HAP-1 (cell line): ENCODE results near the gene MPHOSPH6.
"Not testable (repeated sequence)": the region's sequence is repeated elsewhere in the genome, so short reads cannot be mapped to it uniquely, and the experiment has no call there.

ENCODE experiments used
- DNase-seq, 2 experiments: peaks; one replicate each; pipeline ENCODE4 v3.0.0-alpha.2; 2016 to 2020; ENCODE audit warnings: low spot score in 2 of 2
- H3K27me3 ChIP-seq: fragments of 250-450 bp; sonication (Bioruptor Pico); 2 replicates; pipeline ENCODE4 v1.5.1; 2020; ENCODE audit warnings: low read depth, mild to moderate bottlenecking, moderate library complexity
- H3K36me3 ChIP-seq: fragments of 250-450 bp; sonication (Bioruptor Pico); replicated peaks from 2 replicates; pipeline ENCODE4 v1.5.1; 2020; ENCODE audit warnings: mild to moderate bottlenecking
- H3K4me1 ChIP-seq: fragments of 250-450 bp; sonication (Bioruptor Pico); 2 replicates; pipeline ENCODE4 v1.5.1; 2020; ENCODE audit warnings: mild to moderate bottlenecking
- H3K4me3 ChIP-seq: fragments of 250-450 bp; sonication (Bioruptor Pico); 2 replicates; pipeline ENCODE4 v1.5.1; 2020; ENCODE audit warnings: mild to moderate bottlenecking, moderate library complexity
- H3K9me3 ChIP-seq: fragments of 250-450 bp; sonication (Bioruptor Pico); 2 replicates; pipeline ENCODE4 v1.5.1; 2020; ENCODE audit warnings: mild to moderate bottlenecking, moderate library complexity
- in situ Hi-C: fragments of 300-500 bp; cut with MboI; formaldehyde crosslinking; loops from 3 replicates; pipeline ENCODE4 v1.14.3; 2020; ENCODE audit warnings: low sequenced_read_pairs, inconsistent platforms, mixed read lengths

The MPHOSPH6 gene

DNA sequence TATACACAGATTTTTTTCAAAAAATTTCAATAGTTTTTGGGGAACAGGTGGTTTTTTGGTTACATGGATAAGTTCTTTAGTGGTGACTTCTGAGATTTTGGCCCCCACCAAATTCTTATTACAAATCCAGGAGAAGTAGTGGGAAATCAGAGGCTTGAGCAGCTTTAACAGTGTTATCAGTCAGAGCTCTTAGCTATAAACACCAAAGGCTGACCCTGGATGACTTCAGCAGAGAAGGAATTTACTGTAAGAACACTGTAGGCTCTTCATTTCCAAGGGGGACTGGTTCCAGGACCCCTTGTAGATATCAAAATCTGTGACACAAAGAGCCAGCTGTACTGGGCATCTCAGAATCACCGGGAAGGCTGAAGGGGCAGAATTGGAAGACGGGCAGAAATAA is 17.8 kb downstream of the MPHOSPH6 start:
- Histone ChIP-seq H3K9me3 (peaks cover 6% of the 10 kb centered on the region; the same call in 1 of the 2 replicates), H3K4me1 (no peaks in the 10 kb centered on the region), H3K27me3 (no peaks in the 10 kb centered on the region), H3K36me3 (peaks cover 33% of the 10 kb centered on the region), H3K4me3 (no peak overlapping the region)
- no peak for DNase-seq
- in situ Hi-C loops = no loop called here

DNA sequence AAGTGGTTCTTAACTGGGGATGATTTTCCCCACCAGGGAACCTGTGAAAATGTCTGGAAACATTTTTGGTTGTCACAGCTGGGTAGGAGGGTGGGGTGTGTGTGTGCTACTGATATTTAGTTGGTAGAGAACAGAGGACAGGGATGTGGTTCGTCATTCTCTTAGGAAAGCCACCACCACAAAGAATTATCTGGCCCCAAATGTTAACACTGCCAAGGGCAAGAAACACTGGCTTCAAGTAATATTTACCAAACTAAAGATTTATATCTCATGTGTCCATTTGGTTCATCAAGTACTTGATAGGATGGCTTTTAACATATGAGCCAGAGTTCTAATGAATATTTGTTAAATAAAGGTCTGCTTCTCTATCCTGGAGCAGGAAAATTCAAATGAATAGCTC is 19.5 kb downstream of the MPHOSPH6 start:
- H3K27me3 ChIP-seq = no peaks in the 10 kb centered on the region
- in situ Hi-C loops = no loop called here
- H3K9me3 ChIP-seq = peaks cover 6% of the 10 kb centered on the region; the same call in 1 of the 2 replicates
- DNase-seq = no peak
- no peak overlapping the region for H3K4me3 ChIP-seq
- peaks cover 27% of the 10 kb centered on the region for H3K36me3 ChIP-seq
- no peaks in the 10 kb centered on the region for H3K4me1 ChIP-seq

DNA sequence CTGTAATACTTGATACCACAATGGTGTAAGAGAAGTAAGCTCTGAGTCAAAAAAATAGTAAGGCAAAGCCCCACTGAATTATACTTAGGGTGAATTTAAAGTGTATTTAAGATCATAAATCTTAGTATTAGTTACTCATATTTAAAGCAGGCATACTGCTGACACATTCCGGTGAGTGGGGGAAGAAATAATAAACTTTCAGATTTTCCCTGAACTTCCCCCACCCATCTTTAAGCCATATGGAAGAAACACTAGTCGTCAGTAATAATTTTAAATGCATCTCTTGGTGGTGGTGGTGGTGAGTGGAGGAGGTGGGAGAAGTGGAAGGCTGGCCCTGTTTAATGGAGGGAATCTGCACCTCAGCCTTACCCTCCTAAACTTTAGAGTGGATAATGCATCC is 20.5 kb downstream of the MPHOSPH6 start:
- H3K4me3 ChIP-seq = no peak overlapping the region
- H3K4me1 ChIP-seq = no peaks in the 10 kb centered on the region
- H3K36me3 ChIP-seq = peaks cover 21% of the 10 kb centered on the region; the same call in 1 of the 2 replicates
- in situ Hi-C loops = no loop called here
- H3K27me3 ChIP-seq = no peaks in the 10 kb centered on the region
- DNase-seq = no peak
- no peaks in the 10 kb centered on the region; the same call in 1 of the 2 replicates for H3K9me3 ChIP-seq

DNA sequence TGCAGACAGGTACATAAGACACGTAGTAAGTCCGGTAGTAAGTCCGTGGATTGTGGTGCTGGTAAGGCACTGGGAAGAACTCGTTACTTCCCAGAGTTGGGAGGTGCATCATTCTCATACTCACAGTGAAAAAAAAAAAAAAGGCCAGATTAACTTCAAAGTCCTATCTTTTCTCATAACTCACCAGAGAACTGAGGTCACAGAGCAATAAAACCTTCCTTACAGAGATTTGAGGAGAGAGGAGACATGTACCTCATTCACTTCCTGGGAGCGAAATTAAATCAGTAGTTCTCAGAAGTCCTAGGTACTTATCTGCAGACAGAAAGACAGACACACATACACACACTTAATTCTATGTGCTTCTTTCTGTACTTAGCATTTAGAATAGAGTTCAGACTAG is 22.5 kb downstream of the MPHOSPH6 start:
- Histone ChIP-seq H3K4me3 (no peak overlapping the region), H3K9me3 (no peaks in the 10 kb centered on the region), H3K36me3 (peaks cover 17% of the 10 kb centered on the region; the same call in 1 of the 2 replicates), H3K27me3 (no peaks in the 10 kb centered on the region), H3K4me1 (no peaks in the 10 kb centered on the region)
- DNase-seq = no peak
- in situ Hi-C loops = no loop called here

DNA sequence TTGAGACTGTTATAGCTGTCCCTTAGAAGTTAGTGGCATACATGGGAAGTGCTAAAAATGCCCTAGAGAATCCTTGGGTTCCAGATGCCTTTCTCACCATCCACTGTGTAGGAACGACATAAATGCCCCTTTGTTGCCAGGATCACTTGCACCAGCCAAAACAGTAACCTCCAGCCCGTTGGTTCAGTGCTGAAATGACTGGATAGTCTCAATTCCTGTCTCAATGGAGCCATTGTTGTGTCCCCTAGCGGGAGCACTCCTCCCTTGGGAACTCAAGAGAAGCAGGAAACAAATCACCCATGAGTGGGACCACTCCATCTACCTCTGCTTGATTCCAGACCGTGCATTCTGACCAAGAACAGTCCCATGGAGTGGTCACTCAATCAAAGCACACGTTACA is 23.1 kb downstream of the MPHOSPH6 start:
- H3K36me3 ChIP-seq = peaks cover 17% of the 10 kb centered on the region; the same call in 1 of the 2 replicates
- no peaks in the 10 kb centered on the region for H3K9me3 ChIP-seq

DNA sequence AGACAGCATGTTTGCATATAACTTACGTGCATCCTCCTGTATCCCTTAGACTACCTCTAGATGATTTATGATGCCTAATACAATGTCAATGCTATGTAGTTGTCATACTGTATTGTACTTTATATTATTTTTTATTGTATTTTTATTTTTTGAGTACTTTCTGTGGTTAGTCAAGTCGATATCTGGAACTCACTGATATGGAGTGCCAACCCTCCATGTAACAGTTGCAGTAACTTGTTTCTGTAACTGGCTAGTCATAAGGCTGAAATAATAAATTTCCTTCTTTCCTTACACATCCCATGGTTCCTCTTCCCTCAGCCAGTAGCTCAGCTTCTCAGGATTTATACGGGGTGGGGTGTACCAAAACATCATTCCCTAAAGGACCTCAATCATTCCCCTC is 23.5 kb downstream of the MPHOSPH6 start:
- H3K4me1 ChIP-seq = no peaks in the 10 kb centered on the region
- H3K9me3 ChIP-seq = no peaks in the 10 kb centered on the region
- H3K36me3 ChIP-seq = peaks cover 17% of the 10 kb centered on the region; the same call in 1 of the 2 replicates
- no peak overlapping the region for H3K4me3 ChIP-seq
- no peaks in the 10 kb centered on the region for H3K27me3 ChIP-seq
- no peak for DNase-seq
- in situ Hi-C loops = no loop called here

More for the DNA sequence above, 23.1 kb downstream of the MPHOSPH6 start:
- Histone ChIP-seq H3K4me3 (no peak overlapping the region), H3K4me1 (no peaks in the 10 kb centered on the region), H3K27me3 (no peaks in the 10 kb centered on the region)
- in situ Hi-C loops = no loop called here
- DNase-seq = no peak

DNA sequence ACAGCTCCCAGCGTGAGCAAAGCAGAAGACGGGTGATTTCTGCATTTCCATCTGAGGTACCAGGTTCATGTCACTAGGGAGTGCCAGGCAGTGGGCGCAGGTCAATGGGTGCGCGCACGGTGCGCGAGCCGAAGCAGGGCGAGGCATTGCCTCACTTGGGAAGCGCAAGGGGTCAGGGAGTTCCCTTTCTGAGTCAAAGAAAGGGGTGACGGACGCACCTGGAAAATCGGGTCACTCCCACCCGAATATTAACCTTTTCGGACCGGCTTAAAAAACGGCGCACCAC is 30.8 kb downstream of the MPHOSPH6 start:
- H3K27me3 ChIP-seq, DNase-seq, in situ Hi-C loops, H3K4me1 ChIP-seq, H3K36me3 ChIP-seq, H3K9me3 ChIP-seq, H3K4me3 ChIP-seq: not testable (repeated sequence)

DNA sequence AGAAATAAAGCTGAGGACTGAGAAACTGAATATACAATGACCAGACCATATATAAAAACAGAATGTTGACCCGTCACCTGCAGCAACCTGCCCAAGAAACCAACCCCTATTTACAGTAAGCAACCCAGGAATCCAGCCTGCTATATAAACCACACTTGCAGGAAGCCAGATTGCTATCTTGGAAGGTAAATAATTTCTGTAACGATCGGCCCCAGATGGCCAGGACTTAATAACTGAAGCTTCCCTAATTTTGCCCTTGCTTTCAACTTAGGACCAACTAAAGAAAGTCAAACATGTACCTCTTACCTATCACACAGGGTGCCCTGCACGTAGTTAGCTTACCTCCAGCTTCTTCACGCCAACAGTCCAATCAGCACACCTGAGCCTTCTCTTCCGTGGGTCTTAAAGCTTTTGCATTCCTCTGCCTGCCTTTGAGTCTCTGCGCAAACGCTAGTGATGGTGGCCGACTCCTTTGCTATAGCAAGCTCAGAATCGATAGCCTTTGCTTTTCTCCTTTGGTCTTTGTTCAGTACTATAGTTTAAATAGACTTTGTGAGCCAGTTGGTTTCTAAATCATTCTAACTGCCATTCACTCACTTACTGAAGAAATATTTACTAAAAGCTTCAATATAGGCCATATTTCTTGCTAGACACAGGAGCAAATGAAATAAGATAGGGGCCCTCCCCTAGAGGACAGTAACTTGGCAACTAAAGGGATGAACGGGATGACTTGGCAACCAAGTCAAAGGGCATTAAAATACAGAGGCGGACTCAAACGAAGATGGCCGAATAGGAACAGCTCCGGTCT is 31.3 kb downstream of the MPHOSPH6 start:
- H3K36me3 ChIP-seq = no peaks in the 10 kb centered on the region
- no peaks in the 10 kb centered on the region for H3K9me3 ChIP-seq
- H3K4me1 ChIP-seq = no peaks in the 10 kb centered on the region
- H3K4me3 ChIP-seq = no peak overlapping the region
- H3K27me3 ChIP-seq = no peaks in the 10 kb centered on the region
- no peak for DNase-seq
- in situ Hi-C loops = no loop called here

DNA sequence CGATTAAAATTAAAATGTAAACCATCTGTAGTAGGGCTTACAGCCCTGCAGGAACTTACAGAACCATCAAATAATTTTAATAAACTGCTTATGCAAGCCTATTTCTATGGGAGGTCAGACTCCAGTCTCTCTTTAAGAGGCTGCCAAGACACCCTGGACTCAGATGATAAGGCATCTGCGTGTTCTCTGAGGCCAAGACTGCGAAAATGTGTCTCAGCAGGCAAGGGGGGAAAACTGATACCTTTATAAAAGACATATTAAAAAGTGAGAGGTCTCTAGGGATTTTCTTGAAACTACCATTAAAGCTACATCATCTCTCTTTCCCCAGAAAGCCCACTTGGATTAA is 32.2 kb downstream of the MPHOSPH6 start:
- DNase-seq = no peak
- Histone ChIP-seq H3K4me3 (no peak overlapping the region), H3K9me3 (no peaks in the 10 kb centered on the region), H3K27me3 (no peaks in the 10 kb centered on the region), H3K36me3 (no peaks in the 10 kb centered on the region), H3K4me1 (no peaks in the 10 kb centered on the region)
- in situ Hi-C loops = no loop called here

DNA sequence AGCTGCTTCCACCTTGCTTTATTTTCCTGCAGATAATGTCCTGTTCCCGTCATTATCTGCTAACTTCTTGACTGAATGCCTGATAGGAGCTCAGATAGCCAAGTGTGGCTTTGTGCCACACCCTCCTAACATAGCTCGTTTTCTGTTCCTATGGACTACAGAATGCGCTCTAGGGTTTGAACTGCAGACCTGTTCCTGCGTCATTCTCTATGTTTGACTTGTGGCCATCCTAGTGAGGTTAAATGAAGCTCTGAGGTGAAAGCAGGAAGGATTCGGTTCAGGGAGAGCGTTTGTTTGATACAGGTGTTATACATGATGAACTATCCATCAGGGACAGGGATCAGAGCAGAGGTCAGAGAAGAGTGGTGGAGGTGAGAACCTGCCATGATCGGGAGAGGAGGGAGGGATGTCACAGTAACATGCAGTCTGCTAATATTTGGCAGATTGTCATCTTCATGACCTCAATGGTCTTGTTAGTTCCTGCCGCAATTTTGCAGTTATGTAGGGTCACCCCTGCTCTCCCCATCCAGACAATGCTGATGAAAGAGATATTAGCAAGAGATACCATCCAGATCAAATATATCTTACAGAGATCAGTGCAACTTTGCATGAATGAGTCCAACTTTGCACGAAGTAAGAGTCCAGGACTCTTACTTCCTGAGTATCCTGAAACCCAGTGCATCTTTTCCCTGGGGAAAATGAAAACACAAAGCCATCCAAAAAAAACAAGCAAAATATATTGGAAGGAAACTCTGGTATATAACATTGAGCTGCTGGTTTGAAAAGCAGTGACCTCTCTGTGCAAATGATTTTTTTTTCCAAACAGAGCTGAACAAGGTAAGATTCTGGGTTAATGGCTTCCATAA is 32.8 kb downstream of the MPHOSPH6 start:
- Histone ChIP-seq H3K4me3 (no peak overlapping the region), H3K27me3 (no peaks in the 10 kb centered on the region), H3K4me1 (no peaks in the 10 kb centered on the region), H3K36me3 (no peaks in the 10 kb centered on the region), H3K9me3 (no peaks in the 10 kb centered on the region)
- in situ Hi-C loops = no loop called here
- DNase-seq = no peak

DNA sequence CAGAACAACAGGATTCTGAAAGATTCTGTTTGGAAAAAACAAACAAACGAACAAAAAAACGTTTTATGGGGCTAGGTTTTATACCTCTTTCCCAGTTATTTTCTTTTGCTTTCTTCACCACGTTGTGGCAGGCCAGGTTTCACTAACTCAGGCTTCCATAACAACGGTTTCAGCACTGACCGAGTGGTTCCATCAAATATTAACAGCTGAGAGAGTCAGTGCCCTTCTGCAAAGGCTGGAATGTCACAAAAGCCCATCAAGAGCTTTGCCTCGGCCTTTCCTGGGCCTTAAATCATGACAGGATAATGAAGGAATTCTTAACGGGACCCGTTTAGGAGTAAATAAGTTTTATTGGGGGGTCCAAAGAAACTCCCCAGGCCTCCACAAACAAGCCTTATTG is 34.2 kb downstream of the MPHOSPH6 start:
- Histone ChIP-seq H3K4me3 (no peak overlapping the region), H3K9me3 (no peaks in the 10 kb centered on the region), H3K27me3 (no peaks in the 10 kb centered on the region), H3K36me3 (no peaks in the 10 kb centered on the region), H3K4me1 (no peaks in the 10 kb centered on the region)
- in situ Hi-C loops = no loop called here
- DNase-seq = no peak

DNA sequence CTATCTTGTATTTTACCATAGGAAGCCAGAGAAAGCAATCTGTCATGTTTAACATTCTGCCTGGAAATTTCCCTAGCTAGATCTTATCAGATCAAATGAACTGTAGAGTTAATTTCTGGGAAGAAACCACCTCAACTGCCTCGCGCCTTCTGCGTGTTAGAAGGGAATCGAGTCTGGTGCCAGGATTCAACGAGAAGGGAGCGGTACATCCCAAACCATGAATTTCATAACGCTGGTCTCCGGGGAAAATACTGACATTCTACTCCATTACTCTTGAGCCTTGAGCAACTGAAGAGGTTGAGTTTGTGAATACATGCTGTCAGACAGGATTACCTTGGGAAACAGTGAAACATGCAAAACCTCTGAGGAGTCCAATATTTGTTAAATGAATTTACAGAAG is 35.2 kb downstream of the MPHOSPH6 start:
- Histone ChIP-seq H3K36me3 (no peaks in the 10 kb centered on the region), H3K9me3 (no peaks in the 10 kb centered on the region), H3K4me1 (no peaks in the 10 kb centered on the region), H3K4me3 (no peak overlapping the region), H3K27me3 (no peaks in the 10 kb centered on the region)
- DNase-seq = no peak
- in situ Hi-C loops = no loop called here

DNA sequence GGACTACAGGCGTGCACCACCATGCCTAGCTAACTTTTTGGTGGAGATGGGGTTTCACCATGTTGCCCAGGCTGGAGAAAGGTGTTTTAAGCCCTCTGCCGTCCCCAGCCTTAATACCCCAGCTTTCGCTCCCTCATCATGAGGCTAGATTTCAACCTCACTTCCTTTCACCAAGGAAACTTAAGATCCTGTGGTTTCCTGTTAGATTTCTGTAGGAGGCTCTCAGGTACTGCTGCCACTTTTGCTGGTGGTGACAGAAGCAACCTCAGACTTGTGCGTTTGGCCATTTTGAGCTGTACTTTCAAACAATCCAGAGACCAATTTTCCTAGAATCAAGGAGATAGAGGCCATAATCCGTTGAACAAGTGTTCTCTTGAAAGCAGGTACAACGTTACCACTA is 36.2 kb downstream of the MPHOSPH6 start:
- Histone ChIP-seq H3K36me3 (no peaks in the 10 kb centered on the region), H3K4me1 (no peaks in the 10 kb centered on the region), H3K4me3 (no peak overlapping the region), H3K27me3 (no peaks in the 10 kb centered on the region), H3K9me3 (no peaks in the 10 kb centered on the region)
- DNase-seq = no peak
- in situ Hi-C loops = no loop called here

DNA sequence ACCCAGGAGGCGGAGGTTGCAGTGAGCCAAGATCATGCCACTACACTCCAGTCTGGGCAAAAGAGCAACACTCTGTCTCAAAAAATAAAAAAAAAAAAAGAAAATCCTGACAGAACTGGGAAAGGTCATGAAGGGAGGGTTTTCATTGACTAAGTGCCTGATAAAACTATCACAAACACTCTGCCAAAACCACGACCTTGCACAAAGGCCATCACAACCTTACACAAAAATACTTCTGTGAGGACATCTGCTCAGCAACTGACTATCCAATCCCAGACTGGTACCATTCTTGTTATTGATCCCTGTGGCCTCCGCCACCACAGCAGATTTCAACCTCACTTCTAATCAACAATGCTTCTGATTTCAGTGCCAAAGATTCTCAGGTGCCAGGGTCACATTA is 40.1 kb downstream of the MPHOSPH6 start:
- Histone ChIP-seq H3K9me3 (no peaks in the 10 kb centered on the region), H3K36me3 (no peaks in the 10 kb centered on the region), H3K4me1 (peaks cover 5% of the 10 kb centered on the region), H3K27me3 (no peaks in the 10 kb centered on the region), H3K4me3 (no peak overlapping the region)
- DNase-seq = no peak
- in situ Hi-C loops = no loop called here
